IMR-90 (cell line): ENCODE data around the gene PPIH. TPM values are rescaled to one million over a fixed set of nuclear protein-coding genes. Genes with fewer than 3 reads are reported as not detected.

Source experiments
- ATAC-seq: fragments of 200-7000 bp; cut with Tn5 transposase; 2 replicates; pipeline ENCODE4 v1.9.1; 2020; ENCODE audit warnings: low read depth, mild to moderate bottlenecking, moderate library complexity
- BruUV-seq: library from RNA; stranded (reverse); fragments of 400-500 nt; replicated peaks from 2 replicates; lab custom pipeline; 2021; lab: Mats Ljungman, UMichigan
- CTCF ChIA-PET: fragments of 300-600 bp; formaldehyde crosslinking; extraction: SDS; loops from one replicate; lab custom pipeline; 2021; ENCODE audit warnings: antibody characterized with exemption; lab: Yijun Ruan, JAX
- POLR2A ChIA-PET: fragments of 300-600 bp; sonication (Branson Sonifier 250); formaldehyde crosslinking; loops from one replicate; lab custom pipeline; 2022; ENCODE audit warnings: antibody characterized with exemption; ENCODE audit not compliant: unreplicated experiment; lab: Charles Lee
- DNase-seq: peaks from one replicate; pipeline ENCODE4 v3.0.0; 2013
- H2AFZ ChIP-seq: replicated peaks from 2 replicates; pipeline ENCODE3; 2013; ENCODE audit warnings: low read length, mild to moderate bottlenecking; ENCODE audit not compliant: poor library complexity
- H2AK5ac ChIP-seq: 2 replicates; pipeline ENCODE4 v1.6.1; 2013; ENCODE audit warnings: low read depth, low read length, inconsistent platforms
- H2AK9ac ChIP-seq: replicated peaks from 2 replicates; pipeline ENCODE3; 2013; ENCODE audit warnings: mild to moderate bottlenecking, low read depth, low read length, moderate library complexity; ENCODE audit not compliant: poor library complexity
- H2BK120ac ChIP-seq: 2 replicates; pipeline ENCODE4 v1.6.1; 2013; ENCODE audit warnings: low read depth, low read length, inconsistent platforms
- H2BK15ac ChIP-seq: 3 replicates; pipeline ENCODE4 v1.6.1; 2013; ENCODE audit warnings: low read depth, low read length, inconsistent platforms
- H2BK20ac ChIP-seq: 2 replicates; pipeline ENCODE4 v1.6.1; 2013; ENCODE audit warnings: low read depth, mild to moderate bottlenecking, inconsistent platforms, low read length, moderate library complexity
- H2BK5ac ChIP-seq: 2 replicates; pipeline ENCODE4 v1.6.1; 2013; ENCODE audit warnings: mild to moderate bottlenecking, low read depth, low read length, inconsistent platforms; ENCODE audit not compliant: poor library complexity, severe bottlenecking
- H3K14ac ChIP-seq: replicated peaks from 2 replicates; pipeline ENCODE4 v1.6.1; 2013; ENCODE audit warnings: low read depth, low read length, inconsistent platforms
- H3K18ac ChIP-seq: 2 replicates; pipeline ENCODE4 v1.6.1; 2013; ENCODE audit warnings: low read depth, low read length, control low read depth
- H3K23ac ChIP-seq: 2 replicates; pipeline ENCODE4 v1.6.1; 2013; ENCODE audit warnings: low read depth, low read length, inconsistent platforms
- H3K27ac ChIP-seq: 2 replicates; pipeline ENCODE4 v1.5.1; 2013; ENCODE audit warnings: mild to moderate bottlenecking, control low read depth, low read length; ENCODE audit not compliant: insufficient read depth
- H3K27me3 ChIP-seq: 2 replicates; pipeline ENCODE4 v1.6.1; 2013; ENCODE audit warnings: low read length; ENCODE audit not compliant: control insufficient read depth, insufficient read depth
- H3K36me3 ChIP-seq: 2 replicates; pipeline ENCODE4 v1.6.1; 2013; ENCODE audit warnings: low read length, mixed read lengths; ENCODE audit not compliant: control insufficient read depth, insufficient read depth
- H3K4ac ChIP-seq: 2 replicates; pipeline ENCODE4 v1.6.1; 2013; ENCODE audit warnings: low read depth, low read length, inconsistent platforms
- H3K4me1 ChIP-seq: 2 replicates; pipeline ENCODE4 v1.6.1; 2013; ENCODE audit warnings: low read length, mixed read lengths; ENCODE audit not compliant: control insufficient read depth, insufficient read depth
- H3K4me2 ChIP-seq: 2 replicates; pipeline ENCODE4 v1.6.1; 2013; ENCODE audit warnings: low read depth, mild to moderate bottlenecking, control low read depth, low read length, moderate library complexity
- H3K4me3 ChIP-seq: 2 replicates; pipeline ENCODE4 v1.5.1; 2013; ENCODE audit warnings: low read depth, mild to moderate bottlenecking, control low read depth, low read length, moderate library complexity; ENCODE audit not compliant: insufficient read depth
- H3K56ac ChIP-seq: 2 replicates; pipeline ENCODE4 v1.6.1; 2013; ENCODE audit warnings: low read length, inconsistent platforms; ENCODE audit not compliant: insufficient read depth; ENCODE audit errors: extremely low read depth
- H3K79me1 ChIP-seq, 2 experiments: 2 replicates each; pipeline ENCODE4 v1.6.1; 2013; ENCODE audit warnings: low read length in 2 of 2, inconsistent platforms in 1 of 2, low read depth in 1 of 2
- H3K9ac ChIP-seq: 2 replicates; pipeline ENCODE4 v1.6.1; 2013; ENCODE audit warnings: low read depth, low read length, control low read depth
- H3K9me1 ChIP-seq: 2 replicates; pipeline ENCODE4 v1.6.1; 2013; ENCODE audit warnings: low read length, inconsistent platforms; ENCODE audit not compliant: insufficient read depth
- H3K9me3 ChIP-seq: 2 replicates; pipeline ENCODE4 v1.6.1; 2013; ENCODE audit warnings: low read length; ENCODE audit not compliant: control insufficient read depth, insufficient read depth
- H4K20me1 ChIP-seq: 2 replicates; pipeline ENCODE4 v1.6.1; 2013; ENCODE audit warnings: low read length, inconsistent platforms; ENCODE audit not compliant: insufficient read depth
- H4K5ac ChIP-seq: 2 replicates; pipeline ENCODE4 v1.6.1; 2013; ENCODE audit warnings: mild to moderate bottlenecking, low read depth, low read length, control low read depth
- H4K8ac ChIP-seq, 2 experiments: 2 replicates each; pipeline ENCODE4 v1.6.1; 2013; ENCODE audit warnings: low read depth in 2 of 2, low read length in 2 of 2, control low read depth in 1 of 2, inconsistent platforms in 1 of 2
- H4K91ac ChIP-seq: 2 replicates; pipeline ENCODE4 v1.6.1; 2013; ENCODE audit warnings: low read depth, low read length, inconsistent platforms; ENCODE audit not compliant: insufficient read depth
- BHLHE40 ChIP-seq: fragments of 150-350 bp; IDR thresholded peaks from 2 replicates; pipeline ENCODE4 v1.6.1; 2016; ENCODE audit warnings: mild to moderate bottlenecking, low read depth, low read length
- CHD1 ChIP-seq: IDR thresholded peaks from 2 replicates; pipeline ENCODE4 v1.6.1; 2012; ENCODE audit warnings: low read depth, low read length, improper control_type of control experiment
- FOS ChIP-seq: fragments of 150-350 bp; IDR thresholded peaks from 2 replicates; pipeline ENCODE4 v1.6.1; 2016; ENCODE audit warnings: low read depth, low read length
- MAZ ChIP-seq: IDR thresholded peaks from 2 replicates; pipeline ENCODE4 v1.6.1; 2012; ENCODE audit warnings: low read depth, mild to moderate bottlenecking, low read length, improper control_type of control experiment, moderate library complexity, borderline replicate concordance
- NFE2L2 ChIP-seq: fragments of 150-350 bp; IDR thresholded peaks from 2 replicates; pipeline ENCODE4 v1.6.1; 2016; ENCODE audit warnings: low read depth, mild to moderate bottlenecking, low read length
- RAD21 ChIP-seq: IDR thresholded peaks from 2 replicates; pipeline ENCODE4 v1.6.1; 2012; ENCODE audit warnings: low read length, improper control_type of control experiment
- USF2 ChIP-seq: fragments of 150-350 bp; IDR thresholded peaks from 2 replicates; pipeline ENCODE4 v1.6.1; 2017; ENCODE audit warnings: mild to moderate bottlenecking, antibody characterized with exemption, low read length, low read depth
- WGBS, 2 experiments: methylation state at CpG; one replicate each; pipeline versions ENCODE4 v1.1.5 to v1.1.7; 2013; ENCODE audit warnings: missing lambda C conversion rate in 2 of 2; ENCODE audit not compliant: insufficient read length in 1 of 2; ENCODE audit errors: extremely low coverage in 2 of 2; 5-methylcytosine and 5-hydroxymethylcytosine counted together
- dilution Hi-C: fragments of 300-500 bp; cut with HindIII; formaldehyde crosslinking; loops from one replicate; pipeline ENCODE4 v1.14.3; 2018; ENCODE audit warnings: low sequenced_read_pairs; ENCODE audit not compliant: unreplicated experiment
- in situ Hi-C: fragments of 300-500 bp; cut with MboI; formaldehyde crosslinking; loops from 3 replicates; pipeline ENCODE4 v1.14.3; 2019; ENCODE audit warnings: low sequenced_read_pairs, inconsistent platforms, mixed read lengths
- intact Hi-C: fragments of 100-400 bp; cut with micrococcal nuclease; formaldehyde crosslinking; loops from 2 replicates; pipeline ENCODE4 v1.10.0; 2022
- polyA plus RNA-seq, 3 experiments: library from polyadenylated mRNA; depleted of rRNA; stranded (reverse); fragments of >200 nt; gene quantifications; 2 replicates each; pipeline ENCODE4 v1.2.3, GENCODE V29; 2012; ENCODE audit warnings: low replicate concordance in 1 of 3
- total RNA-seq: library from RNA; depleted of rRNA; stranded (reverse); fragments of >200 nt; gene quantifications from 2 replicates; pipeline ENCODE4 v1.2.3, GENCODE V29; 2012

Gene PPIH
- total and polyA plus RNA-seq, 2 of the 4 experiments (the other 2 are of a cell fraction), result 22.4 to 52.1 TPM

- Histone ChIP-seq H2AK5ac (no peak overlapping the region), H2BK20ac (no peak overlapping the region), H3K79me1 (peaks cover 7 to 34% of the 10 kb centered on the region in 2 experiments), H4K5ac (no peak overlapping the region), H2BK120ac (no peak overlapping the region), H2AK9ac (no peak overlapping the region), H4K20me1 (peaks cover 74% of the 10 kb centered on the region), H3K4me2 (no peak overlapping the region), H3K23ac (no peak overlapping the region), H3K9me3 (no peaks in the 10 kb centered on the region), H3K9ac (no peak overlapping the region), H3K36me3 (peaks cover 23% of the 10 kb centered on the region), H4K91ac (no peak overlapping the region), H3K9me1 (peaks cover 6% of the 10 kb centered on the region), H3K4me1 (peaks cover 15% of the 10 kb centered on the region), H2AFZ (no peak overlapping the region), H2BK15ac (no peak overlapping the region), H3K27ac (no peak overlapping the region), H3K18ac (no peak overlapping the region), H2BK5ac (no peak overlapping the region), H3K4ac (no peak overlapping the region), H4K8ac (no peak overlapping the region), H3K14ac (no peak overlapping the region), H3K56ac (no peak overlapping the region), H3K27me3 (no peaks in the 10 kb centered on the region), H3K4me3 (no peak overlapping the region)
- WGBS, 2 experiments, result no CpG with 5 or more reads among the region's 2 CpGs
- POLR2A ChIA-PET, result no interaction called here
- dilution Hi-C loops (no loop called here), in situ Hi-C loops (no loop called here), intact Hi-C loops (no loop called here)
- CTCF ChIA-PET, result no interaction called here
- TF ChIP-seq NFE2L2 (no peak), FOS (no peak), MAZ (no peak), BHLHE40 (no peak), RAD21 (no peak), CHD1 (no peak), USF2 (no peak)
- DNase-seq (no peak), ATAC-seq (no peak)
- BruUV-seq, result no TSS peak
Measured at GRCh38 chr1:42692911-42693310, 34.7 kb downstream of the PPIH start.
